ENCODE results near the gene SPATA2L. TPM values are rescaled to one million over a fixed set of nuclear protein-coding genes. Genes with fewer than 3 reads are reported as not detected.
A peak's percentile ranks its signal among the peaks of the same experiment; 100 is the strongest.

Gene SPATA2L
- total and polyA plus RNA-seq, 2 of the 13 experiments (the other 11 are each of a cell fraction or from before 2014, with no cell fraction given): 9.1 to 20.7 TPM

DNA sequence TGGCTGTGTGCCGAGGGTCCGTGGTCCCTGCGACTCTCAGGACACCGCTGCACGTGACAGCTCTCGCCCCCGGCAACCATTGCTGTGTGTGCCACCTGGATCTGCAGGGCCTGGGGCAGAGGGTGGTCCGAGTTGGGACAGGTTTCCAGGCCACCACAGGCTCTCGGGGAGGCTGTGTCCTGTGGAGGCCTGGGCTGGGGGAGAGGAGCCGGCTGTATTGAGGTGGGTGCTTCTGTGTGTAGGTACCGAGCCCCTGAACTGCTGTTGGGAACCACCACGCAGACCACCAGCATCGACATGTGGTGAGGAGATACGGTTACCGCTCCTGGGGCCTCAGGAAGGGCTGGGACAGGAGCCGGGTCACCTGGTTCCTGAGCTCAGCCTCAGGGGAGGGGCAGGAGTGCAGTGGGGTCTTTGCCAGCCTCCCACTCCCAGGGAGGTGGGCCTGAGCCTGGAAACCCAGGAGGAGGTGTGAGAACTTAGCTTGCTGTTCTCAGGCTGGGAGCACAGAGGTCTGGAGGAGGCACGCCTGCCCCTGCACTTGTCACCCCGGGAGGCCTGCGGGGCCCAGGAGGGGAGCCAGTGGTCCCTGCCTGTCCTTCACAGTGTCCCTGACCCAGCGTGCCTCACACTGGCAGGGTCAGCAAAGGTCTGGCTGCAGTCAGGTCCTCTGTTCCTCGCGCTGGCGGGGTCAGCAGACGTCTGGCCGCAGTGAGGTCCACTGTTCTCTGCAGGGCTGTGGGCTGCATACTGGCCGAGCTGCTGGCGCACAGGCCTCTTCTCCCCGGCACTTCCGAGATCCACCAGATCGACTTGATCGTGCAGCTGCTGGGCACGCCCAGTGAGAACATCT, 7.3 kb downstream of the SPATA2L start (continued):
- TF ChIP-seq RCOR2 (CRISPR knock-in tag; IDR thresholded peaks at IDR 0.05) (no peak), KLF6 (CRISPR knock-in tag; IDR thresholded peaks at IDR 0.05) (no peak), KLF16 (CRISPR knock-in tag; IDR thresholded peaks at IDR 0.05) (0 out of 4 replicates have a peak, but pooled peaks of 1 of the 2 experiments have one; percentile 19), ZSCAN25 (CRISPR knock-in tag; IDR thresholded peaks at IDR 0.05) (peak; percentile 87), THYN1 (CRISPR knock-in tag; IDR thresholded peaks at IDR 0.05; ENCODE audit: borderline replicate concordance, low read depth) (no peak), POLR2G (IDR thresholded peaks at IDR 0.05; ENCODE audit: low read depth, low read length) (no peak; the same call in 1 of the 2 replicates), THAP11 (CRISPR knock-in tag; IDR thresholded peaks at IDR 0.05) (0 out of 2 replicates have a peak, but pooled peaks have one; percentile 14), ZNF451 (CRISPR knock-in tag; IDR thresholded peaks at IDR 0.05) (no peak; the same call in 1 of the 2 replicates)
- TF ChIP-seq, protein P1, sequence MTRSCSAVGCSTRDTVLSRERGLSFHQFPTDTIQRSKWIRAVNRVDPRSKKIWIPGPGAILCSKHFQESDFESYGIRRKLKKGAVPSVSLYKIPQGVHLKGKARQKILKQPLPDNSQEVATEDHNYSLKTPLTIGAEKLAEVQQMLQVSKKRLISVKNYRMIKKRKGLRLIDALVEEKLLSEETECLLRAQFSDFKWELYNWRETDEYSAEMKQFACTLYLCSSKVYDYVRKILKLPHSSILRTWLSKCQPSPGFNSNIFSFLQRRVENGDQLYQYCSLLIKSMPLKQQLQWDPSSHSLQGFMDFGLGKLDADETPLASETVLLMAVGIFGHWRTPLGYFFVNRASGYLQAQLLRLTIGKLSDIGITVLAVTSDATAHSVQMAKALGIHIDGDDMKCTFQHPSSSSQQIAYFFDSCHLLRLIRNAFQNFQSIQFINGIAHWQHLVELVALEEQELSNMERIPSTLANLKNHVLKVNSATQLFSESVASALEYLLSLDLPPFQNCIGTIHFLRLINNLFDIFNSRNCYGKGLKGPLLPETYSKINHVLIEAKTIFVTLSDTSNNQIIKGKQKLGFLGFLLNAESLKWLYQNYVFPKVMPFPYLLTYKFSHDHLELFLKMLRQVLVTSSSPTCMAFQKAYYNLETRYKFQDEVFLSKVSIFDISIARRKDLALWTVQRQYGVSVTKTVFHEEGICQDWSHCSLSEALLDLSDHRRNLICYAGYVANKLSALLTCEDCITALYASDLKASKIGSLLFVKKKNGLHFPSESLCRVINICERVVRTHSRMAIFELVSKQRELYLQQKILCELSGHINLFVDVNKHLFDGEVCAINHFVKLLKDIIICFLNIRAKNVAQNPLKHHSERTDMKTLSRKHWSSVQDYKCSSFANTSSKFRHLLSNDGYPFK (CRISPR knock-in tag; IDR thresholded peaks at IDR 0.05; ENCODE audit: borderline replicate concordance): no peak
- TF ChIP-seq, protein P2, sequence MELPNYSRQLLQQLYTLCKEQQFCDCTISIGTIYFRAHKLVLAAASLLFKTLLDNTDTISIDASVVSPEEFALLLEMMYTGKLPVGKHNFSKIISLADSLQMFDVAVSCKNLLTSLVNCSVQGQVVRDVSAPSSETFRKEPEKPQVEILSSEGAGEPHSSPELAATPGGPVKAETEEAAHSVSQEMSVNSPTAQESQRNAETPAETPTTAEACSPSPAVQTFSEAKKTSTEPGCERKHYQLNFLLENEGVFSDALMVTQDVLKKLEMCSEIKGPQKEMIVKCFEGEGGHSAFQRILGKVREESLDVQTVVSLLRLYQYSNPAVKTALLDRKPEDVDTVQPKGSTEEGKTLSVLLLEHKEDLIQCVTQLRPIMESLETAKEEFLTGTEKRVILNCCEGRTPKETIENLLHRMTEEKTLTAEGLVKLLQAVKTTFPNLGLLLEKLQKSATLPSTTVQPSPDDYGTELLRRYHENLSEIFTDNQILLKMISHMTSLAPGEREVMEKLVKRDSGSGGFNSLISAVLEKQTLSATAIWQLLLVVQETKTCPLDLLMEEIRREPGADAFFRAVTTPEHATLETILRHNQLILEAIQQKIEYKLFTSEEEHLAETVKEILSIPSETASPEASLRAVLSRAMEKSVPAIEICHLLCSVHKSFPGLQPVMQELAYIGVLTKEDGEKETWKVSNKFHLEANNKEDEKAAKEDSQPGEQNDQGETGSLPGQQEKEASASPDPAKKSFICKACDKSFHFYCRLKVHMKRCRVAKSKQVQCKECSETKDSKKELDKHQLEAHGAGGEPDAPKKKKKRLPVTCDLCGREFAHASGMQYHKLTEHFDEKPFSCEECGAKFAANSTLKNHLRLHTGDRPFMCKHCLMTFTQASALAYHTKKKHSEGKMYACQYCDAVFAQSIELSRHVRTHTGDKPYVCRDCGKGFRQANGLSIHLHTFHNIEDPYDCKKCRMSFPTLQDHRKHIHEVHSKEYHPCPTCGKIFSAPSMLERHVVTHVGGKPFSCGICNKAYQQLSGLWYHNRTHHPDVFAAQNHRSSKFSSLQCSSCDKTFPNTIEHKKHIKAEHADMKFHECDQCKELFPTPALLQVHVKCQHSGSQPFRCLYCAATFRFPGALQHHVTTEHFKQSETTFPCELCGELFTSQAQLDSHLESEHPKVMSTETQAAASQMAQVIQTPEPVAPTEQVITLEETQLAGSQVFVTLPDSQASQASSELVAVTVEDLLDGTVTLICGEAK (IDR thresholded peaks at IDR 0.05): no peak
- TF ChIP-seq, protein P2 (CRISPR knock-in tag; IDR thresholded peaks at IDR 0.05): no peak; the same call in 1 of the 2 replicates
- TF ChIP-seq, protein P3, sequence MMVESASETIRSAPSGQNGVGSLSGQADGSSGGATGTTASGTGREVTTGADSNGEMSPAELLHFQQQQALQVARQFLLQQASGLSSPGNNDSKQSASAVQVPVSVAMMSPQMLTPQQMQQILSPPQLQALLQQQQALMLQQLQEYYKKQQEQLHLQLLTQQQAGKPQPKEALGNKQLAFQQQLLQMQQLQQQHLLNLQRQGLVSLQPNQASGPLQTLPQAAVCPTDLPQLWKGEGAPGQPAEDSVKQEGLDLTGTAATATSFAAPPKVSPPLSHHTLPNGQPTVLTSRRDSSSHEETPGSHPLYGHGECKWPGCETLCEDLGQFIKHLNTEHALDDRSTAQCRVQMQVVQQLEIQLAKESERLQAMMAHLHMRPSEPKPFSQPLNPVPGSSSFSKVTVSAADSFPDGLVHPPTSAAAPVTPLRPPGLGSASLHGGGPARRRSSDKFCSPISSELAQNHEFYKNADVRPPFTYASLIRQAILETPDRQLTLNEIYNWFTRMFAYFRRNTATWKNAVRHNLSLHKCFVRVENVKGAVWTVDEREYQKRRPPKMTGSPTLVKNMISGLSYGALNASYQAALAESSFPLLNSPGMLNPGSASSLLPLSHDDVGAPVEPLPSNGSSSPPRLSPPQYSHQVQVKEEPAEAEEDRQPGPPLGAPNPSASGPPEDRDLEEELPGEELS (CRISPR knock-in tag; IDR thresholded peaks at IDR 0.05): no peak
